Mammary epithelial cell (primary cell): ENCODE measurements around the gene AIG1.

Experiments used
- EZH2 ChIP-seq: IDR thresholded peaks from 2 replicates; pipeline ENCODE4 v1.6.1; 2012; ENCODE audit warnings: low read length, inconsistent platforms, borderline replicate concordance
- TF ChIP-seq, protein P1 (sequence below), 2 donors: IDR thresholded peaks in 1 of 2; conservative IDR thresholded peaks in 1 of 2; 2 replicates each; pipeline ENCODE4 v1.5.1; 2011 to 2012; ENCODE audit warnings: inconsistent platforms in 2 of 2, low read length in 2 of 2, mild to moderate bottlenecking in 2 of 2, control low read depth in 1 of 2, low read depth in 1 of 2; ENCODE audit not compliant: insufficient read depth in 1 of 2; ENCODE audit errors: extremely low read depth in 1 of 2

DNA sequence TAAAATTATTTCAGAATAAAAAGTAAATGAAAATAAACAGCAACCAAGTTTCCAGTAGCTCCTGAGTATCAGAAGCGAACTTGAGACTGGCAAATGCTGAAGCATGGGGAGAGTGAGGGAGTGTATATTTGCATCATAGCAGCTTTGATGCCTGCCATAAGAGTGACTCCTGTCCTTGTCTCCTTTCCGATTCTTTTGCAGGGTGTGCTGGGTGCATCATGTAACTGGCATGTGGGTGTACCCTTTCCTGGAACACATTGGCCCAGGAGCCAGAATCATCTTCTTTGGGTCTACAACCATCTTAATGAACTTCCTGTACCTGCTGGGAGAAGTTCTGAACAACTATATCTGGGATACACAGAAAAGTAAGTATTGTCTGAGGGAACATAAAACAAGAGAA lies 272.4 kb downstream of the AIG1 start:
- TF ChIP-seq, protein P1, sequence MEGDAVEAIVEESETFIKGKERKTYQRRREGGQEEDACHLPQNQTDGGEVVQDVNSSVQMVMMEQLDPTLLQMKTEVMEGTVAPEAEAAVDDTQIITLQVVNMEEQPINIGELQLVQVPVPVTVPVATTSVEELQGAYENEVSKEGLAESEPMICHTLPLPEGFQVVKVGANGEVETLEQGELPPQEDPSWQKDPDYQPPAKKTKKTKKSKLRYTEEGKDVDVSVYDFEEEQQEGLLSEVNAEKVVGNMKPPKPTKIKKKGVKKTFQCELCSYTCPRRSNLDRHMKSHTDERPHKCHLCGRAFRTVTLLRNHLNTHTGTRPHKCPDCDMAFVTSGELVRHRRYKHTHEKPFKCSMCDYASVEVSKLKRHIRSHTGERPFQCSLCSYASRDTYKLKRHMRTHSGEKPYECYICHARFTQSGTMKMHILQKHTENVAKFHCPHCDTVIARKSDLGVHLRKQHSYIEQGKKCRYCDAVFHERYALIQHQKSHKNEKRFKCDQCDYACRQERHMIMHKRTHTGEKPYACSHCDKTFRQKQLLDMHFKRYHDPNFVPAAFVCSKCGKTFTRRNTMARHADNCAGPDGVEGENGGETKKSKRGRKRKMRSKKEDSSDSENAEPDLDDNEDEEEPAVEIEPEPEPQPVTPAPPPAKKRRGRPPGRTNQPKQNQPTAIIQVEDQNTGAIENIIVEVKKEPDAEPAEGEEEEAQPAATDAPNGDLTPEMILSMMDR (conservative IDR thresholded peaks at IDR 0.05 in 1 of 2, IDR thresholded peaks at IDR 0.05 in 1 of 2; ENCODE audit: extremely low read depth in 1 of 2, insufficient read depth in 1 of 2, low read depth in 1 of 2, low read length in 2 of 2), result no peak
- TF ChIP-seq EZH2, result no peak
